Keratinocyte (primary cell): ENCODE results near the gene PTPRN2.

Experiments
- EZH2 ChIP-seq: IDR thresholded peaks from one replicate; pipeline ENCODE4 v1.6.1; 2012; ENCODE audit warnings: inconsistent platforms, mild to moderate bottlenecking, low read length, moderate library complexity
- TF ChIP-seq, protein P1 (sequence below), 3 experiments: IDR thresholded peaks in 1 of 3; conservative IDR thresholded peaks in 1 of 3; optimal IDR thresholded peaks in 1 of 3; 2 replicates in 2 of 3; 3 replicates in 1 of 3; pipeline versions ENCODE3 to v1.5.1; 2011; ENCODE audit warnings: low read length in 3 of 3, mild to moderate bottlenecking in 3 of 3, moderate library complexity in 2 of 3, control low read depth in 1 of 3, inconsistent platforms in 1 of 3; ENCODE audit not compliant: insufficient read depth in 2 of 3; ENCODE audit errors: extremely low read depth in 1 of 3

DNA sequence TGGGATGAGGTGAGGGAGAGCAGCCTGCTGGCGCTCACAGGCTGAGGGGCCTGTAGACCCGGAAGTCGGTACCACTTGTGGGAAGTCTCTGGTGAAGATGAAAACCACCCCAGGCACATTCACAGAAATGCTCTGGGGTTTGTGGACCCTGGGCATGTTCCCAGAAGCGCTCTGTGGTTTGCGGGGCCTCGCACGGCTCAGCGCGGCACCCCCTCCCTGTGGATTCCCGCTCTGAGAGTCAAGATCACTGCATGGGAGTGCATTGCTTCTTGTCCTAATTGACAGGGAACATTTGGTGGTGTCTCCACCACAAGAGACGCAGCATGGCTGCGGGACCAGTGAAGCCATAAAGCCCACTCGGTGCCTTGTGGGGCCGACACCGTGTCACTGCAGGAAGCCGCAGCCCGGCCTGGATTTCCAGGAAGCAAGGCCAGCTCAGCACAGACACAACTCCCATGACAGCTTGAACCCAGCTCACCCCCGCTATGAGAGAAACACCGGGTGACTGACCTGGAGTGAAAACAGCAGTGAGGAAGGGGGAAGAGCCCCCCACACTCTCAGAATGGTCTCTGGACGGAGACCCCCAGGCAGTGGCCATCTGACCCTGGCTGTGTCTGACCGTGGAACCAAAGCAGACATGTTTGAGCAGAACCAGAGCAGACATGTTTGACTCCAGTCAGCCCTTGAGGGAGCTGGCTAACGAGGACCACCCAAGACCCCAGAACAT, 157.2 kb downstream of the PTPRN2 start:
- TF ChIP-seq, protein P1, sequence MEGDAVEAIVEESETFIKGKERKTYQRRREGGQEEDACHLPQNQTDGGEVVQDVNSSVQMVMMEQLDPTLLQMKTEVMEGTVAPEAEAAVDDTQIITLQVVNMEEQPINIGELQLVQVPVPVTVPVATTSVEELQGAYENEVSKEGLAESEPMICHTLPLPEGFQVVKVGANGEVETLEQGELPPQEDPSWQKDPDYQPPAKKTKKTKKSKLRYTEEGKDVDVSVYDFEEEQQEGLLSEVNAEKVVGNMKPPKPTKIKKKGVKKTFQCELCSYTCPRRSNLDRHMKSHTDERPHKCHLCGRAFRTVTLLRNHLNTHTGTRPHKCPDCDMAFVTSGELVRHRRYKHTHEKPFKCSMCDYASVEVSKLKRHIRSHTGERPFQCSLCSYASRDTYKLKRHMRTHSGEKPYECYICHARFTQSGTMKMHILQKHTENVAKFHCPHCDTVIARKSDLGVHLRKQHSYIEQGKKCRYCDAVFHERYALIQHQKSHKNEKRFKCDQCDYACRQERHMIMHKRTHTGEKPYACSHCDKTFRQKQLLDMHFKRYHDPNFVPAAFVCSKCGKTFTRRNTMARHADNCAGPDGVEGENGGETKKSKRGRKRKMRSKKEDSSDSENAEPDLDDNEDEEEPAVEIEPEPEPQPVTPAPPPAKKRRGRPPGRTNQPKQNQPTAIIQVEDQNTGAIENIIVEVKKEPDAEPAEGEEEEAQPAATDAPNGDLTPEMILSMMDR (optimal IDR thresholded peaks at IDR 0.05 in 1 of 3, IDR thresholded peaks at IDR 0.05 in 1 of 3, conservative IDR thresholded peaks at IDR 0.05 in 1 of 3; ENCODE audit: extremely low read depth in 1 of 3, insufficient read depth in 2 of 3, low read length in 3 of 3) = no peak
- TF ChIP-seq EZH2 = no peak
